IMR-90 (cell line): ENCODE measurements around the gene GTF2A1L. TPM values are rescaled to one million over a fixed set of nuclear protein-coding genes. Genes with fewer than 3 reads are reported as not detected.

Experiments used
- ATAC-seq: fragments of 200-7000 bp; cut with Tn5 transposase; 2 replicates; pipeline ENCODE4 v1.9.1; 2020; ENCODE audit warnings: low read depth, mild to moderate bottlenecking, moderate library complexity
- BruUV-seq: library from RNA; stranded (reverse); fragments of 400-500 nt; replicated peaks from 2 replicates; lab custom pipeline; 2021; lab: Mats Ljungman, UMichigan
- CTCF ChIA-PET: fragments of 300-600 bp; formaldehyde crosslinking; extraction: SDS; loops from one replicate; lab custom pipeline; 2021; ENCODE audit warnings: antibody characterized with exemption; lab: Yijun Ruan, JAX
- POLR2A ChIA-PET: fragments of 300-600 bp; sonication (Branson Sonifier 250); formaldehyde crosslinking; loops from one replicate; lab custom pipeline; 2022; ENCODE audit warnings: antibody characterized with exemption; ENCODE audit not compliant: unreplicated experiment; lab: Charles Lee
- DNase-seq: peaks from one replicate; pipeline ENCODE4 v3.0.0; 2013
- H2AFZ ChIP-seq: replicated peaks from 2 replicates; pipeline ENCODE3; 2013; ENCODE audit warnings: low read length, mild to moderate bottlenecking; ENCODE audit not compliant: poor library complexity
- H2AK5ac ChIP-seq: 2 replicates; pipeline ENCODE4 v1.6.1; 2013; ENCODE audit warnings: low read depth, low read length, inconsistent platforms
- H2AK9ac ChIP-seq: replicated peaks from 2 replicates; pipeline ENCODE3; 2013; ENCODE audit warnings: mild to moderate bottlenecking, low read depth, low read length, moderate library complexity; ENCODE audit not compliant: poor library complexity
- H2BK120ac ChIP-seq: 2 replicates; pipeline ENCODE4 v1.6.1; 2013; ENCODE audit warnings: low read depth, low read length, inconsistent platforms
- H2BK15ac ChIP-seq: 3 replicates; pipeline ENCODE4 v1.6.1; 2013; ENCODE audit warnings: low read depth, low read length, inconsistent platforms
- H2BK20ac ChIP-seq: 2 replicates; pipeline ENCODE4 v1.6.1; 2013; ENCODE audit warnings: low read depth, mild to moderate bottlenecking, inconsistent platforms, low read length, moderate library complexity
- H2BK5ac ChIP-seq: 2 replicates; pipeline ENCODE4 v1.6.1; 2013; ENCODE audit warnings: mild to moderate bottlenecking, low read depth, low read length, inconsistent platforms; ENCODE audit not compliant: poor library complexity, severe bottlenecking
- H3K14ac ChIP-seq: replicated peaks from 2 replicates; pipeline ENCODE4 v1.6.1; 2013; ENCODE audit warnings: low read depth, low read length, inconsistent platforms
- H3K18ac ChIP-seq: 2 replicates; pipeline ENCODE4 v1.6.1; 2013; ENCODE audit warnings: low read depth, low read length, control low read depth
- H3K23ac ChIP-seq: 2 replicates; pipeline ENCODE4 v1.6.1; 2013; ENCODE audit warnings: low read depth, low read length, inconsistent platforms
- H3K27ac ChIP-seq: 2 replicates; pipeline ENCODE4 v1.5.1; 2013; ENCODE audit warnings: mild to moderate bottlenecking, control low read depth, low read length; ENCODE audit not compliant: insufficient read depth
- H3K27me3 ChIP-seq: 2 replicates; pipeline ENCODE4 v1.6.1; 2013; ENCODE audit warnings: low read length; ENCODE audit not compliant: control insufficient read depth, insufficient read depth
- H3K36me3 ChIP-seq: 2 replicates; pipeline ENCODE4 v1.6.1; 2013; ENCODE audit warnings: low read length, mixed read lengths; ENCODE audit not compliant: control insufficient read depth, insufficient read depth
- H3K4ac ChIP-seq: 2 replicates; pipeline ENCODE4 v1.6.1; 2013; ENCODE audit warnings: low read depth, low read length, inconsistent platforms
- H3K4me1 ChIP-seq: 2 replicates; pipeline ENCODE4 v1.6.1; 2013; ENCODE audit warnings: low read length, mixed read lengths; ENCODE audit not compliant: control insufficient read depth, insufficient read depth
- H3K4me2 ChIP-seq: 2 replicates; pipeline ENCODE4 v1.6.1; 2013; ENCODE audit warnings: low read depth, mild to moderate bottlenecking, control low read depth, low read length, moderate library complexity
- H3K4me3 ChIP-seq: 2 replicates; pipeline ENCODE4 v1.5.1; 2013; ENCODE audit warnings: low read depth, mild to moderate bottlenecking, control low read depth, low read length, moderate library complexity; ENCODE audit not compliant: insufficient read depth
- H3K56ac ChIP-seq: 2 replicates; pipeline ENCODE4 v1.6.1; 2013; ENCODE audit warnings: low read length, inconsistent platforms; ENCODE audit not compliant: insufficient read depth; ENCODE audit errors: extremely low read depth
- H3K79me1 ChIP-seq, 2 experiments: 2 replicates each; pipeline ENCODE4 v1.6.1; 2013; ENCODE audit warnings: low read length in 2 of 2, inconsistent platforms in 1 of 2, low read depth in 1 of 2
- H3K9ac ChIP-seq: 2 replicates; pipeline ENCODE4 v1.6.1; 2013; ENCODE audit warnings: low read depth, low read length, control low read depth
- H3K9me1 ChIP-seq: 2 replicates; pipeline ENCODE4 v1.6.1; 2013; ENCODE audit warnings: low read length, inconsistent platforms; ENCODE audit not compliant: insufficient read depth
- H3K9me3 ChIP-seq: 2 replicates; pipeline ENCODE4 v1.6.1; 2013; ENCODE audit warnings: low read length; ENCODE audit not compliant: control insufficient read depth, insufficient read depth
- H4K20me1 ChIP-seq: 2 replicates; pipeline ENCODE4 v1.6.1; 2013; ENCODE audit warnings: low read length, inconsistent platforms; ENCODE audit not compliant: insufficient read depth
- H4K5ac ChIP-seq: 2 replicates; pipeline ENCODE4 v1.6.1; 2013; ENCODE audit warnings: mild to moderate bottlenecking, low read depth, low read length, control low read depth
- H4K8ac ChIP-seq, 2 experiments: 2 replicates each; pipeline ENCODE4 v1.6.1; 2013; ENCODE audit warnings: low read depth in 2 of 2, low read length in 2 of 2, control low read depth in 1 of 2, inconsistent platforms in 1 of 2
- H4K91ac ChIP-seq: 2 replicates; pipeline ENCODE4 v1.6.1; 2013; ENCODE audit warnings: low read depth, low read length, inconsistent platforms; ENCODE audit not compliant: insufficient read depth
- BHLHE40 ChIP-seq: fragments of 150-350 bp; IDR thresholded peaks from 2 replicates; pipeline ENCODE4 v1.6.1; 2016; ENCODE audit warnings: mild to moderate bottlenecking, low read depth, low read length
- CEBPB ChIP-seq: IDR thresholded peaks from 2 replicates; pipeline ENCODE4 v1.6.1; 2012; ENCODE audit warnings: low read depth, low read length, improper control_type of control experiment
- CHD1 ChIP-seq: IDR thresholded peaks from 2 replicates; pipeline ENCODE4 v1.6.1; 2012; ENCODE audit warnings: low read depth, low read length, improper control_type of control experiment
- FOS ChIP-seq: fragments of 150-350 bp; IDR thresholded peaks from 2 replicates; pipeline ENCODE4 v1.6.1; 2016; ENCODE audit warnings: low read depth, low read length
- MAFK ChIP-seq: IDR thresholded peaks from 2 replicates; pipeline ENCODE4 v1.6.1; 2012; ENCODE audit warnings: low read depth, low read length, improper control_type of control experiment
- MAZ ChIP-seq: IDR thresholded peaks from 2 replicates; pipeline ENCODE4 v1.6.1; 2012; ENCODE audit warnings: low read depth, mild to moderate bottlenecking, low read length, improper control_type of control experiment, moderate library complexity, borderline replicate concordance
- MXI1 ChIP-seq: IDR thresholded peaks from 2 replicates; pipeline ENCODE4 v1.6.1; 2012; ENCODE audit warnings: low read depth, mild to moderate bottlenecking, low read length, moderate library complexity, borderline replicate concordance
- NFE2L2 ChIP-seq: fragments of 150-350 bp; IDR thresholded peaks from 2 replicates; pipeline ENCODE4 v1.6.1; 2016; ENCODE audit warnings: low read depth, mild to moderate bottlenecking, low read length
- POLR2A ChIP-seq: IDR thresholded peaks from 2 replicates; pipeline ENCODE4 v1.6.1; 2012; ENCODE audit warnings: mild to moderate bottlenecking, low read depth, low read length
- RAD21 ChIP-seq: IDR thresholded peaks from 2 replicates; pipeline ENCODE4 v1.6.1; 2012; ENCODE audit warnings: low read length, improper control_type of control experiment
- RCOR1 ChIP-seq: IDR thresholded peaks from 2 replicates; pipeline ENCODE4 v1.6.1; 2012; ENCODE audit warnings: mild to moderate bottlenecking, low read length, improper control_type of control experiment; ENCODE audit not compliant: insufficient replicate concordance
- RFX5 ChIP-seq: IDR thresholded peaks from 2 replicates; pipeline ENCODE4 v1.8.0; 2012; ENCODE audit warnings: low read depth, mild to moderate bottlenecking, low read length, moderate library complexity
- SMC3 ChIP-seq: fragments of 150-350 bp; IDR thresholded peaks from 2 replicates; pipeline ENCODE4 v1.6.1; 2016; ENCODE audit warnings: low read depth, mild to moderate bottlenecking, antibody characterized with exemption, low read length, moderate library complexity
- WGBS, 2 experiments: methylation state at CpG; one replicate each; pipeline versions ENCODE4 v1.1.5 to v1.1.7; 2013; ENCODE audit warnings: missing lambda C conversion rate in 2 of 2; ENCODE audit not compliant: insufficient read length in 1 of 2; ENCODE audit errors: extremely low coverage in 2 of 2; 5-methylcytosine and 5-hydroxymethylcytosine counted together
- dilution Hi-C: fragments of 300-500 bp; cut with HindIII; formaldehyde crosslinking; loops from one replicate; pipeline ENCODE4 v1.14.3; 2018; ENCODE audit warnings: low sequenced_read_pairs; ENCODE audit not compliant: unreplicated experiment
- in situ Hi-C: fragments of 300-500 bp; cut with MboI; formaldehyde crosslinking; loops from 3 replicates; pipeline ENCODE4 v1.14.3; 2019; ENCODE audit warnings: low sequenced_read_pairs, inconsistent platforms, mixed read lengths
- intact Hi-C: fragments of 100-400 bp; cut with micrococcal nuclease; formaldehyde crosslinking; loops from 2 replicates; pipeline ENCODE4 v1.10.0; 2022
- polyA plus RNA-seq, 3 experiments: library from polyadenylated mRNA; depleted of rRNA; stranded (reverse); fragments of >200 nt; gene quantifications; 2 replicates each; pipeline ENCODE4 v1.2.3, GENCODE V29; 2012; ENCODE audit warnings: low replicate concordance in 1 of 3
- total RNA-seq: library from RNA; depleted of rRNA; stranded (reverse); fragments of >200 nt; gene quantifications from 2 replicates; pipeline ENCODE4 v1.2.3, GENCODE V29; 2012
- TF ChIP-seq, protein P1 (sequence below): conservative IDR thresholded peaks from 2 replicates; pipeline ENCODE4 v1.5.1; 2012; ENCODE audit warnings: mild to moderate bottlenecking, low read depth, low read length, improper control_type of control experiment
- TF ChIP-seq, protein P2 (sequence below): fragments of 150-350 bp; IDR thresholded peaks from 2 replicates; pipeline ENCODE4 v1.6.1; 2016; ENCODE audit warnings: low read depth, mild to moderate bottlenecking, low read length, moderate library complexity, borderline replicate concordance
- TF ChIP-seq, protein P3 (sequence below): fragments of 150-350 bp; IDR thresholded peaks from 2 replicates; pipeline ENCODE4 v1.6.1; 2017; ENCODE audit warnings: mild to moderate bottlenecking, antibody characterized with exemption, low read length, low read depth

The GTF2A1L gene
- total and polyA plus RNA-seq, 2 of the 4 experiments (the other 2 are of a cell fraction) = not detected

DNA sequence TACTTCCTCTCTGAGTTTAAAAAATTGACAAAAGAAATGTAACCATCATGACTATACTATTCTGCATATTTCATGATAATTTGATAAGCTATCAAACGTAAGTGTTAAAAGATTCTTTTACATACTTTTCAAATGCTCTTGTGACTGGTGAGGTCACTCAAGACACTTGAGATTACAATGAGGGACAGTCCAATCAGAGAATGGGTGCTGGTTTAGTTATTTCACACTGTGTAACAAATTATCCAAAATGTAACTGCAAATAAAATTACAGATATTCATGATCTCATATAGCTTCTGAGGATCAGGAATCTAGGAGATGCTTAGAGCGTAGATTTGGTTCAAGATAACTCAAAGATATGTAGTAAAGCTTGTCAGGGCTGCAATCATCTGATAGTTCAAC lies 4.4 kb upstream of the GTF2A1L start:
- H3K9me3 ChIP-seq = no peaks in the 10 kb centered on the region
- H2BK20ac ChIP-seq = no peak overlapping the region
- H2AK5ac ChIP-seq = no peak overlapping the region
- no peaks in the 10 kb centered on the region for H4K20me1 ChIP-seq
- BruUV-seq = no TSS peak
- no peak overlapping the region for H2BK120ac ChIP-seq
- H3K9ac ChIP-seq = no peak overlapping the region
- no peaks in the 10 kb centered on the region for H3K9me1 ChIP-seq
- no CpG with 5 or more reads among the region's 2 CpGs for WGBS, 2 experiments
- H3K23ac ChIP-seq = no peak overlapping the region
- H4K91ac ChIP-seq = no peak overlapping the region
- no peak overlapping the region for H3K4me3 ChIP-seq
- H3K56ac ChIP-seq = no peak overlapping the region
- no peaks in the 10 kb centered on the region for H3K36me3 ChIP-seq
- DNase-seq (no peak), ATAC-seq (no peak)
- H3K4me1 ChIP-seq = no peaks in the 10 kb centered on the region
- in situ Hi-C loops = no loop called here
- ChIA-PET CTCF (no interaction called here), POLR2A (no interaction called here)
- H2AFZ ChIP-seq = no peak overlapping the region
- no peak overlapping the region for H4K5ac ChIP-seq
- no peak overlapping the region for H3K18ac ChIP-seq
- no peaks in the 10 kb centered on the region for H3K27me3 ChIP-seq
- no peak overlapping the region for H3K27ac ChIP-seq
- intact Hi-C loops = no loop called here
- H4K8ac ChIP-seq = no peak overlapping the region
- H2BK5ac ChIP-seq = no peak overlapping the region
- dilution Hi-C loops = no loop called here
- H3K79me1 ChIP-seq = no peaks in the 10 kb centered on the region
- TF ChIP-seq POLR2A (no peak), CHD1 (no peak), RAD21 (no peak), BHLHE40 (no peak), RFX5 (no peak), MAFK (no peak), SMC3 (no peak), CEBPB (no peak), MAZ (no peak), FOS (no peak), NFE2L2 (no peak), MXI1 (no peak), RCOR1 (no peak)
- TF ChIP-seq, protein P1, sequence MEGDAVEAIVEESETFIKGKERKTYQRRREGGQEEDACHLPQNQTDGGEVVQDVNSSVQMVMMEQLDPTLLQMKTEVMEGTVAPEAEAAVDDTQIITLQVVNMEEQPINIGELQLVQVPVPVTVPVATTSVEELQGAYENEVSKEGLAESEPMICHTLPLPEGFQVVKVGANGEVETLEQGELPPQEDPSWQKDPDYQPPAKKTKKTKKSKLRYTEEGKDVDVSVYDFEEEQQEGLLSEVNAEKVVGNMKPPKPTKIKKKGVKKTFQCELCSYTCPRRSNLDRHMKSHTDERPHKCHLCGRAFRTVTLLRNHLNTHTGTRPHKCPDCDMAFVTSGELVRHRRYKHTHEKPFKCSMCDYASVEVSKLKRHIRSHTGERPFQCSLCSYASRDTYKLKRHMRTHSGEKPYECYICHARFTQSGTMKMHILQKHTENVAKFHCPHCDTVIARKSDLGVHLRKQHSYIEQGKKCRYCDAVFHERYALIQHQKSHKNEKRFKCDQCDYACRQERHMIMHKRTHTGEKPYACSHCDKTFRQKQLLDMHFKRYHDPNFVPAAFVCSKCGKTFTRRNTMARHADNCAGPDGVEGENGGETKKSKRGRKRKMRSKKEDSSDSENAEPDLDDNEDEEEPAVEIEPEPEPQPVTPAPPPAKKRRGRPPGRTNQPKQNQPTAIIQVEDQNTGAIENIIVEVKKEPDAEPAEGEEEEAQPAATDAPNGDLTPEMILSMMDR = no peak
- TF ChIP-seq, protein P2, sequence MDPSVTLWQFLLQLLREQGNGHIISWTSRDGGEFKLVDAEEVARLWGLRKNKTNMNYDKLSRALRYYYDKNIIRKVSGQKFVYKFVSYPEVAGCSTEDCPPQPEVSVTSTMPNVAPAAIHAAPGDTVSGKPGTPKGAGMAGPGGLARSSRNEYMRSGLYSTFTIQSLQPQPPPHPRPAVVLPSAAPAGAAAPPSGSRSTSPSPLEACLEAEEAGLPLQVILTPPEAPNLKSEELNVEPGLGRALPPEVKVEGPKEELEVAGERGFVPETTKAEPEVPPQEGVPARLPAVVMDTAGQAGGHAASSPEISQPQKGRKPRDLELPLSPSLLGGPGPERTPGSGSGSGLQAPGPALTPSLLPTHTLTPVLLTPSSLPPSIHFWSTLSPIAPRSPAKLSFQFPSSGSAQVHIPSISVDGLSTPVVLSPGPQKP = no peak
- TF ChIP-seq, protein P3, sequence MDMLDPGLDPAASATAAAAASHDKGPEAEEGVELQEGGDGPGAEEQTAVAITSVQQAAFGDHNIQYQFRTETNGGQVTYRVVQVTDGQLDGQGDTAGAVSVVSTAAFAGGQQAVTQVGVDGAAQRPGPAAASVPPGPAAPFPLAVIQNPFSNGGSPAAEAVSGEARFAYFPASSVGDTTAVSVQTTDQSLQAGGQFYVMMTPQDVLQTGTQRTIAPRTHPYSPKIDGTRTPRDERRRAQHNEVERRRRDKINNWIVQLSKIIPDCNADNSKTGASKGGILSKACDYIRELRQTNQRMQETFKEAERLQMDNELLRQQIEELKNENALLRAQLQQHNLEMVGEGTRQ = no peak
- no peak overlapping the region for H3K4ac ChIP-seq
- no peak overlapping the region for H3K14ac ChIP-seq
- H2BK15ac ChIP-seq = no peak overlapping the region
- no peak overlapping the region for H3K4me2 ChIP-seq
- no peak overlapping the region for H2AK9ac ChIP-seq
